WTC11 (cell line): Measurements from ENCODE around the gene SAPCD2. TPM values are rescaled to one million over a fixed set of nuclear protein-coding genes. Genes with fewer than 3 reads are reported as not detected.
"Not testable (repeated sequence)": the region's sequence is repeated elsewhere in the genome, so short reads cannot be mapped to it uniquely, and the experiment has no call there.

Source experiments
- ATAC-seq: fragments of 200-7000 bp; cut with Tn5 transposase; 2 replicates; pipeline ENCODE4 v1.10.0; 2021; ENCODE audit warnings: mild to moderate bottlenecking, moderate library complexity
- CTCF ChIA-PET: fragments of 300-600 bp; sonication (Branson Sonifier 250); formaldehyde crosslinking; loops from one replicate; lab custom pipeline; 2021; ENCODE audit warnings: antibody characterized with exemption; lab: Charles Lee
- POLR2A ChIA-PET: fragments of 350-600 bp; sonication (Branson Sonifier 250); formaldehyde crosslinking; loops from one replicate; lab custom pipeline; 2021; ENCODE audit warnings: antibody characterized with exemption; lab: Charles Lee
- DNase-seq: peaks from one replicate; pipeline ENCODE4 v3.0.0; 2021; ENCODE audit warnings: low spot score
- H3K27ac Mint-ChIP-seq: 2 replicates; pipeline ENCODE4 v1.8.0; 2021; ENCODE audit warnings: mixed read lengths
- H3K27me3 Mint-ChIP-seq: 2 replicates; pipeline ENCODE4 v1.8.0; 2021; ENCODE audit warnings: low read depth, mild to moderate bottlenecking, moderate library complexity, mixed read lengths
- H3K36me3 Mint-ChIP-seq: 2 replicates; pipeline ENCODE4 v1.8.0; 2021; ENCODE audit warnings: mixed read lengths
- H3K4me1 Mint-ChIP-seq: 2 replicates; pipeline ENCODE4 v1.8.0; 2022; ENCODE audit warnings: mixed read lengths
- H3K4me3 Mint-ChIP-seq: 2 replicates; pipeline ENCODE4 v1.8.0; 2021; ENCODE audit warnings: mild to moderate bottlenecking, moderate library complexity, mixed read lengths
- H3K9me3 Mint-ChIP-seq: 2 replicates; pipeline ENCODE4 v1.8.0; 2021; ENCODE audit warnings: mixed read lengths
- FOXK1 ChIP-seq: sonication (generic); formaldehyde crosslinking; IDR thresholded peaks from 2 replicates; pipeline ENCODE4 v1.8.0; 2022; ENCODE audit warnings: mild to moderate bottlenecking, moderate library complexity, missing genetic modification reagents
- RORB ChIP-seq: fragments of 250-450 bp; sonication (Bioruptor Pico); IDR thresholded peaks from 2 replicates; pipeline ENCODE4 v1.9.0; 2021; ENCODE audit warnings: mild to moderate bottlenecking
- total RNA-seq: library from RNA; stranded (reverse); gene quantifications from 3 replicates; pipeline ENCODE4 v1.2.3, GENCODE V29; 2021
- TF ChIP-seq, protein P1 (sequence below): sonication (generic); formaldehyde crosslinking; IDR thresholded peaks from 2 replicates; pipeline ENCODE4 v1.8.0; 2022; ENCODE audit warnings: mild to moderate bottlenecking, missing genetic modification reagents
- TF ChIP-seq, protein P2 (sequence below): sonication (generic); formaldehyde crosslinking; IDR thresholded peaks from 2 replicates; pipeline ENCODE4 v1.8.1; 2023; ENCODE audit warnings: mild to moderate bottlenecking, moderate library complexity, missing genetic modification reagents
- TF ChIP-seq, protein P3 (sequence below): sonication (generic); formaldehyde crosslinking; IDR thresholded peaks from 2 replicates; pipeline ENCODE4 v1.8.0; 2022; ENCODE audit warnings: mild to moderate bottlenecking, missing genetic modification reagents
- TF ChIP-seq, protein P4 (sequence below): fragments of 200-600 bp; IDR thresholded peaks from 2 replicates; pipeline ENCODE4 v1.8.0; 2022; ENCODE audit warnings: antibody characterized with exemption
- TF ChIP-seq, protein P5 (sequence below): sonication (generic); formaldehyde crosslinking; IDR thresholded peaks from 2 replicates; pipeline ENCODE4 v1.8.0; 2022; ENCODE audit warnings: mild to moderate bottlenecking, missing genetic modification reagents
- TF ChIP-seq, protein P6 (sequence below): sonication (generic); formaldehyde crosslinking; IDR thresholded peaks from 2 replicates; pipeline ENCODE4 v1.8.0; 2022; ENCODE audit warnings: missing genetic modification reagents

The SAPCD2 gene
- total RNA-seq, 1 experiment from 2014 or later, result 67.0 TPM

DNA sequence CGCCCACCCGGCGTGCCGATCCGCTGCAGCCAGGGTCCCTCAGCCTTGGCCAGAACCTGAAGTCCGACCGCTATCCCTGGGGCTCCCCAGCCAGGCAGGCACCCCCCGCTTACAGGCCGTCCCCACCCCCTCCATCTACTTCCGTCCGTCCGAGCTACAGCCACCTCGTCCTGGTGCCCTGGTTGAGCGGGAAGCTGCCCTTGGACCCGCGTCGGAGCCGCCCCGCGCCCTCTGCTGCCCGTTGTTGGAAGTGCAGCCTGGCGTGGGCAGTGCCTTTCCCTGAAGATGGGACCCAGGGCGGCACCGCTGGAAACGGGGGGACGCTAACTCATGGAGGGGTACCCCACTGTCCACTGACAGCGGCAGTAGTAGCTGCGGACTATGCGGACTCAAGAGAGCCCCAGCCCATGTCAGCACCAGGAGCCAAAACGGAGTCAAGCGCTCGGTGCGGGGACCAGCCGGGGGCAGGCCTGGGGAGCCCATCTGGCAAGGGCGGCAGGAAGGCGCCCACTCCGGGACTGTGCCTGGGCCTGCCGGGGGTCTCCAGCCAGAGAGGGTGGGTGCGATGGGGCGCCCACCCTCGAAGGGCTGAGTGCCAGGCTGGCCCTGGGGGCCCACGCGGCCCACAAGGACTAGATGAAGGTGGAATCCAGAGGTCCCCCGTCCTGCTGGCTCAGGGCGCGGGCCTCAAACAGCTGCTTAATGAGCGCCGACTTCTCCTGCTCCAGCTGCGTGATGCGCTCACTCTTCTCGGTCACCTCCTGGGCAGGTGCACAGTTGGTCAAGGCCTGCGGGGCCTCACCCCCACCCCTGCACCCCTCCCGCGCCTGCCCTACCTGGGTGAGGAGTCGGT lies 6.1 kb downstream of the SAPCD2 start:
- peak; percentile 51 for ATAC-seq
- peaks cover 12% of the 10 kb centered on the region for H3K4me1 Mint-ChIP-seq
- CTCF ChIA-PET, result interaction anchor here (0.5 to 10.4 kb wide), 59 partner anchors 8 to 737 kb away, joined by 3 to 240 read pairs (median 5); partner anchors contain the start of genes ENTPD2, FUT7, GPSM1 and LCN8
- TF ChIP-seq, protein P1, sequence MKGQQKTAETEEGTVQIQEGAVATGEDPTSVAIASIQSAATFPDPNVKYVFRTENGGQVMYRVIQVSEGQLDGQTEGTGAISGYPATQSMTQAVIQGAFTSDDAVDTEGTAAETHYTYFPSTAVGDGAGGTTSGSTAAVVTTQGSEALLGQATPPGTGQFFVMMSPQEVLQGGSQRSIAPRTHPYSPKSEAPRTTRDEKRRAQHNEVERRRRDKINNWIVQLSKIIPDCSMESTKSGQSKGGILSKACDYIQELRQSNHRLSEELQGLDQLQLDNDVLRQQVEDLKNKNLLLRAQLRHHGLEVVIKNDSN (CRISPR knock-in tag), result no peak
- TF ChIP-seq, protein P2, sequence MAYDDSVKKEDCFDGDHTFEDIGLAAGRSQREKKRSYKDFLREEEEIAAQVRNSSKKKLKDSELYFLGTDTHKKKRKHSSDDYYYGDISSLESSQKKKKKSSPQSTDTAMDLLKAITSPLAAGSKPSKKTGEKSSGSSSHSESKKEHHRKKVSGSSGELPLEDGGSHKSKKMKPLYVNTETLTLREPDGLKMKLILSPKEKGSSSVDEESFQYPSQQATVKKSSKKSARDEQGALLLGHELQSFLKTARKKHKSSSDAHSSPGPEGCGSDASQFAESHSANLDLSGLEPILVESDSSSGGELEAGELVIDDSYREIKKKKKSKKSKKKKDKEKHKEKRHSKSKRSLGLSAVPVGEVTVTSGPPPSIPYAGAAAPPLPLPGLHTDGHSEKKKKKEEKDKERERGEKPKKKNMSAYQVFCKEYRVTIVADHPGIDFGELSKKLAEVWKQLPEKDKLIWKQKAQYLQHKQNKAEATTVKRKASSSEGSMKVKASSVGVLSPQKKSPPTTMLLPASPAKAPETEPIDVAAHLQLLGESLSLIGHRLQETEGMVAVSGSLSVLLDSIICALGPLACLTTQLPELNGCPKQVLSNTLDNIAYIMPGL, result peak; percentile 68
- TF ChIP-seq FOXK1 (CRISPR knock-in tag) (0 out of 2 replicates have a peak, but pooled peaks have one; percentile 16), RORB (CRISPR knock-in tag) (no peak)
- TF ChIP-seq, protein P3, sequence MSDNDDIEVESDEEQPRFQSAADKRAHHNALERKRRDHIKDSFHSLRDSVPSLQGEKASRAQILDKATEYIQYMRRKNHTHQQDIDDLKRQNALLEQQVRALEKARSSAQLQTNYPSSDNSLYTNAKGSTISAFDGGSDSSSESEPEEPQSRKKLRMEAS (CRISPR knock-in tag), result peak; percentile 64
- TF ChIP-seq, protein P4, sequence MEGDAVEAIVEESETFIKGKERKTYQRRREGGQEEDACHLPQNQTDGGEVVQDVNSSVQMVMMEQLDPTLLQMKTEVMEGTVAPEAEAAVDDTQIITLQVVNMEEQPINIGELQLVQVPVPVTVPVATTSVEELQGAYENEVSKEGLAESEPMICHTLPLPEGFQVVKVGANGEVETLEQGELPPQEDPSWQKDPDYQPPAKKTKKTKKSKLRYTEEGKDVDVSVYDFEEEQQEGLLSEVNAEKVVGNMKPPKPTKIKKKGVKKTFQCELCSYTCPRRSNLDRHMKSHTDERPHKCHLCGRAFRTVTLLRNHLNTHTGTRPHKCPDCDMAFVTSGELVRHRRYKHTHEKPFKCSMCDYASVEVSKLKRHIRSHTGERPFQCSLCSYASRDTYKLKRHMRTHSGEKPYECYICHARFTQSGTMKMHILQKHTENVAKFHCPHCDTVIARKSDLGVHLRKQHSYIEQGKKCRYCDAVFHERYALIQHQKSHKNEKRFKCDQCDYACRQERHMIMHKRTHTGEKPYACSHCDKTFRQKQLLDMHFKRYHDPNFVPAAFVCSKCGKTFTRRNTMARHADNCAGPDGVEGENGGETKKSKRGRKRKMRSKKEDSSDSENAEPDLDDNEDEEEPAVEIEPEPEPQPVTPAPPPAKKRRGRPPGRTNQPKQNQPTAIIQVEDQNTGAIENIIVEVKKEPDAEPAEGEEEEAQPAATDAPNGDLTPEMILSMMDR, result peak; percentile 99
- TF ChIP-seq, protein P5, sequence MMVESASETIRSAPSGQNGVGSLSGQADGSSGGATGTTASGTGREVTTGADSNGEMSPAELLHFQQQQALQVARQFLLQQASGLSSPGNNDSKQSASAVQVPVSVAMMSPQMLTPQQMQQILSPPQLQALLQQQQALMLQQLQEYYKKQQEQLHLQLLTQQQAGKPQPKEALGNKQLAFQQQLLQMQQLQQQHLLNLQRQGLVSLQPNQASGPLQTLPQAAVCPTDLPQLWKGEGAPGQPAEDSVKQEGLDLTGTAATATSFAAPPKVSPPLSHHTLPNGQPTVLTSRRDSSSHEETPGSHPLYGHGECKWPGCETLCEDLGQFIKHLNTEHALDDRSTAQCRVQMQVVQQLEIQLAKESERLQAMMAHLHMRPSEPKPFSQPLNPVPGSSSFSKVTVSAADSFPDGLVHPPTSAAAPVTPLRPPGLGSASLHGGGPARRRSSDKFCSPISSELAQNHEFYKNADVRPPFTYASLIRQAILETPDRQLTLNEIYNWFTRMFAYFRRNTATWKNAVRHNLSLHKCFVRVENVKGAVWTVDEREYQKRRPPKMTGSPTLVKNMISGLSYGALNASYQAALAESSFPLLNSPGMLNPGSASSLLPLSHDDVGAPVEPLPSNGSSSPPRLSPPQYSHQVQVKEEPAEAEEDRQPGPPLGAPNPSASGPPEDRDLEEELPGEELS, result 0 out of 2 replicates have a peak, but pooled peaks have one; percentile 19
- TF ChIP-seq, all 79 proteins: peak for 5
- POLR2A ChIA-PET, result interaction anchor here (0.6 kb wide), 1 partner anchor 219 kb away, joined by 7 read pairs; no protein-coding TSS in a partner anchor
- Mint-ChIP-seq H3K4me3 (no peak overlapping the region), H3K27ac (no peak overlapping the region), H3K9me3 (no peaks in the 10 kb centered on the region), H3K36me3 (peaks cover 3% of the 10 kb centered on the region), H3K27me3 (peaks cover 6% of the 10 kb centered on the region)
- peak; percentile 84 for DNase-seq

DNA sequence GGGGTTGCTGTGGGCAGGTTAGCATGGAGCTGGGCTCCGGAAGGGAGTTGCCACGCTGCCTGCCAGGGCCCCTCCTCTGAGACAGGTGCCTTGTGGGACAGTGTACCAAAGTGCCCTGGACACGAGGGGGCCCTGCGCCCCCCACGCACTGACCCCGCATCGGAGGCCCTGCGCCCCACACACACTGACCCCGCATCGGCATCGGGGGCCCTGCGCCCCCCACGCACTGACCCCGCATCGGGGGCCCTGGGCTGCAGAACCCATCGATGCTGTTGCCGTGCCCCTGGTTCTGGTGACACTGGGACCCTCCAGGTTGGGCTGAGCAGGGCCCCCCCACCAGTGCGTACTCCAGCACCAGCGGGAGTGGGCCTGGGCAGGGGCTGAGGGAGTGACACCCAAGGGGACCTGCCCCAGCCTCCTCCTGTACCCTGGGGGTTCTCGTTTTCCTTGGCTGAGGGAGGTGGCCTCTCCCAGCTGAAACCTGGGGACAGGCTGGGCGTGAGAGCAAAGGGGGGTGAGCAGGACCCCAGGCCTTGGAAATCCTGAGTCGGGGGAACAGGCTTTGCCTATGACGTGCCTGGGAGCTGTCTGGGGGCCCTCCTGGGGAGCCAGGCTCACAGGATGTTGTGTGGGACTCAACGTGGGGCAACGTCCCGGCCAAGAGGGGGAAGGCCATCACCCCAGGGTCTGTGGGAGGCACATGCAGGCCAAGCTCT lies 6.9 kb downstream of the SAPCD2 start:
- Mint-ChIP-seq H3K4me3 (no peak overlapping the region), H3K27ac (no peak overlapping the region), H3K27me3 (peaks cover 6% of the 10 kb centered on the region), H3K4me1 (peaks cover 8% of the 10 kb centered on the region), H3K36me3 (peaks cover 3% of the 10 kb centered on the region), H3K9me3 (no peaks in the 10 kb centered on the region)
- POLR2A ChIA-PET, result interaction anchor here (0.6 kb wide), 1 partner anchor 220 kb away, joined by 7 read pairs; no protein-coding TSS in a partner anchor
- ATAC-seq, result no peak
- no peak for DNase-seq
- TF ChIP-seq, protein P1 (CRISPR knock-in tag), result no peak
- no peak for TF ChIP-seq RORB (CRISPR knock-in tag)
- TF ChIP-seq, protein P6, sequence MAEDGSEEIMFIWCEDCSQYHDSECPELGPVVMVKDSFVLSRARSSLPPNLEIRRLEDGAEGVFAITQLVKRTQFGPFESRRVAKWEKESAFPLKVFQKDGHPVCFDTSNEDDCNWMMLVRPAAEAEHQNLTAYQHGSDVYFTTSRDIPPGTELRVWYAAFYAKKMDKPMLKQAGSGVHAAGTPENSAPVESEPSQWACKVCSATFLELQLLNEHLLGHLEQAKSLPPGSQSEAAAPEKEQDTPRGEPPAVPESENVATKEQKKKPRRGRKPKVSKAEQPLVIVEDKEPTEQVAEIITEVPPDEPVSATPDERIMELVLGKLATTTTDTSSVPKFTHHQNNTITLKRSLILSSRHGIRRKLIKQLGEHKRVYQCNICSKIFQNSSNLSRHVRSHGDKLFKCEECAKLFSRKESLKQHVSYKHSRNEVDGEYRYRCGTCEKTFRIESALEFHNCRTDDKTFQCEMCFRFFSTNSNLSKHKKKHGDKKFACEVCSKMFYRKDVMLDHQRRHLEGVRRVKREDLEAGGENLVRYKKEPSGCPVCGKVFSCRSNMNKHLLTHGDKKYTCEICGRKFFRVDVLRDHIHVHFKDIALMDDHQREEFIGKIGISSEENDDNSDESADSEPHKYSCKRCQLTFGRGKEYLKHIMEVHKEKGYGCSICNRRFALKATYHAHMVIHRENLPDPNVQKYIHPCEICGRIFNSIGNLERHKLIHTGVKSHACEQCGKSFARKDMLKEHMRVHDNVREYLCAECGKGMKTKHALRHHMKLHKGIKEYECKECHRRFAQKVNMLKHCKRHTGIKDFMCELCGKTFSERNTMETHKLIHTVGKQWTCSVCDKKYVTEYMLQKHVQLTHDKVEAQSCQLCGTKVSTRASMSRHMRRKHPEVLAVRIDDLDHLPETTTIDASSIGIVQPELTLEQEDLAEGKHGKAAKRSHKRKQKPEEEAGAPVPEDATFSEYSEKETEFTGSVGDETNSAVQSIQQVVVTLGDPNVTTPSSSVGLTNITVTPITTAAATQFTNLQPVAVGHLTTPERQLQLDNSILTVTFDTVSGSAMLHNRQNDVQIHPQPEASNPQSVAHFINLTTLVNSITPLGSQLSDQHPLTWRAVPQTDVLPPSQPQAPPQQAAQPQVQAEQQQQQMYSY (CRISPR knock-in tag), result peak; percentile 47; the same call in 1 of the 2 replicates
- CTCF ChIA-PET, result interaction anchor here (0.5 to 10.4 kb wide), 56 partner anchors 7 to 736 kb away, joined by 3 to 240 read pairs (median 5); partner anchors contain the start of genes ENTPD2, FUT7, GPSM1 and LCN8

DNA sequence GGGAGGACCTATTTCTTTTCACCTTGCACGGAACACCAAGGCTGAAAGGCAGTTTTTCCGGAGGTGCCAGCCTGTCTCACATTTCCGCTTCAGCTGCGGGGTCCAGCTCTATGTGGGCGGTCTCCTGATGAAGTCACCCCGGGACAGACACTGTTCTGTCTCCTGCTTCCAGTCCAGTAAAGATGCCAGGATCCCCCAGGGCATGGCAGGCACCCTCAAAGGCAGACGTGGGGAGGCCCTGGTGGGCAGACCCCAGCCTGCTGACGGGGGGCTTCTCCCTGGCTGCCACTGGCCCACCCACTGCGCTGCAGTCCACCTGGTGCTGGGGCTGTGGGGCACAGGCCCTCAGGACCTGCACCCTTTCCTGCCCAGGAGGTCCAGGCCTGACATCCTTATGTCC lies 7.6 kb downstream of the SAPCD2 start:
- POLR2A ChIA-PET, H3K4me3 Mint-ChIP-seq, H3K27ac Mint-ChIP-seq, H3K36me3 Mint-ChIP-seq, H3K27me3 Mint-ChIP-seq, H3K4me1 Mint-ChIP-seq, ATAC-seq, DNase-seq, H3K9me3 Mint-ChIP-seq: not testable (repeated sequence)
- CTCF ChIA-PET, result interaction anchor here (1.4 to 9.8 kb wide), 6 partner anchors 6 to 138 kb away, joined by 4 to 240 read pairs (median 9); partner anchors contain the start of genes ENTPD2, PAXX and TPRN
